ENCODE data around the gene DNMBP. TPM values are rescaled to one million over a fixed set of nuclear protein-coding genes. Genes with fewer than 3 reads are reported as not detected.

The DNMBP gene
- polyA plus RNA-seq, 2 of the 4 experiments (the other 2 are of a cell fraction) = 13.7 to 20.3 TPM

- DNase-seq (ENCODE audit: low read depth in 1 of 2, low spot score in 1 of 2) = peak; percentile 46 to 86
- Histone ChIP-seq H3K4me3 (0 out of 3 replicates have a peak overlapping the region, but pooled peaks have one; percentile 14), H3K27ac (peak overlapping the region; percentile 80 to 93), H3K4me1 (peaks cover 53% of the 10 kb centered on the region), H3K9me3 (no peaks in the 10 kb centered on the region), H3K4me2 (peak overlapping the region; percentile 80)
- 0% methylated on average over 5 of the region's 5 CpGs for whole genome bisulfite sequencing (ENCODE audit: missing lambda C conversion rate)
- peak; percentile 39 for FAIRE-seq
- ChIA-PET POLR2A (no interaction called here), CTCF (interaction anchor here (1.3 to 9.9 kb wide), 5 partner anchors 11 to 174 kb away, joined by 3 to 86 read pairs (median 14); partner anchors contain the start of gene DNMBP)
- peak; percentile 78 to 82 for ATAC-seq
- TF ChIP-seq NR3C1 (IDR thresholded peaks at IDR 0.05) (no peak), POLR2AphosphoS2 (conservative IDR thresholded peaks at IDR 0.05; ENCODE audit: low read length) (no peak), EHMT2 (IDR thresholded peaks at IDR 0.05; ENCODE audit: low read depth) (no peak), MAZ (IDR thresholded peaks at IDR 0.05; ENCODE audit: borderline replicate concordance, low read depth, low read length) (no peak), HEYL (CRISPR knock-in tag; IDR thresholded peaks at IDR 0.05) (no peak), ELK1 (IDR thresholded peaks at IDR 0.05; ENCODE audit: low read depth, low read length) (no peak), ZC3H11A (IDR thresholded peaks at IDR 0.05) (no peak), JUN (IDR thresholded peaks at IDR 0.05) (0 out of 5 replicates have a peak, but pooled peaks have one; percentile 39 to 42), JUNB (IDR thresholded peaks at IDR 0.05) (no peak), RAD21 (conservative IDR thresholded peaks at IDR 0.05 in 1 of 2, IDR thresholded peaks at IDR 0.05 in 1 of 2) (peak in 1 of 2 experiments; percentile 16; a peak in 1 of 5 replicates), ATOH8 (CRISPR knock-in tag; IDR thresholded peaks at IDR 0.05; ENCODE audit: low read depth) (no peak), MYC (IDR thresholded peaks at IDR 0.05; ENCODE audit: borderline replicate concordance, low read length) (no peak), REST (IDR thresholded peaks at IDR 0.05) (no peak), SREBF2 (IDR thresholded peaks at IDR 0.05) (no peak), SMC3 (IDR thresholded peaks at IDR 0.05) (no peak; the same call in 2 of the 3 replicates), ESRRA (IDR thresholded peaks at IDR 0.05; ENCODE audit: borderline replicate concordance, low read length) (no peak), TFCP2L1 (CRISPR knock-in tag; IDR thresholded peaks at IDR 0.05) (no peak), FOSB (CRISPR knock-in tag; IDR thresholded peaks at IDR 0.05) (no peak), GATA3 (IDR thresholded peaks at IDR 0.05; ENCODE audit: borderline replicate concordance) (peak; percentile 60), HMGXB4 (CRISPR knock-in tag; IDR thresholded peaks at IDR 0.05; ENCODE audit: borderline replicate concordance) (no peak), E2F6 (IDR thresholded peaks at IDR 0.05; ENCODE audit: borderline replicate concordance, low read depth) (no peak), BHLHE40 (IDR thresholded peaks at IDR 0.05; ENCODE audit: low read depth, low read length) (no peak), KDM5A (IDR thresholded peaks at IDR 0.05) (no peak), HOXB5 (CRISPR knock-in tag; IDR thresholded peaks at IDR 0.05) (no peak; the same call in 1 of the 2 replicates), HES2 (IDR thresholded peaks at IDR 0.05) (no peak), FOXS1 (CRISPR knock-in tag; IDR thresholded peaks at IDR 0.05) (no peak), RCOR1 (IDR thresholded peaks at IDR 0.05; ENCODE audit: low read depth, low read length) (no peak), HDAC2 (IDR thresholded peaks at IDR 0.05) (no peak), NFE2L2 (conservative IDR thresholded peaks at IDR 0.05; ENCODE audit: low read length) (no peak), CEBPB (IDR thresholded peaks at IDR 0.05) (no peak; a peak in 1 of 4 replicates), USF2 (IDR thresholded peaks at IDR 0.05) (no peak), RFX5 (IDR thresholded peaks at IDR 0.05) (no peak)
These were observed 10.6 kb upstream of the DNMBP start for GRCh38 chr10:100020142-100020885.
